Activated B cell treated with CpG ODN at 0.5 μM for 24 hours (primary cell): ENCODE data around the gene SCFD2. TPM values are rescaled to one million over a fixed set of nuclear protein-coding genes. Genes with fewer than 3 reads are reported as not detected.

Experiments
- ATAC-seq: fragments of 200-7000 bp; cut with Tn5 transposase; one replicate; pipeline ENCODE4 v1.10.0; 2021; ENCODE audit warnings: low read depth, mild to moderate bottlenecking, moderate library complexity
- CTCF ChIA-PET: fragments of 350-600 bp; sonication (Branson Sonifier 250); formaldehyde crosslinking; loops from one replicate; lab custom pipeline; 2021; ENCODE audit warnings: antibody characterized with exemption; lab: Charles Lee
- POLR2A ChIA-PET: fragments of 350-600 bp; sonication (Branson Sonifier 250); formaldehyde crosslinking; loops from one replicate; lab custom pipeline; 2021; ENCODE audit warnings: antibody characterized with exemption; lab: Charles Lee
- DNase-seq: peaks from one replicate; pipeline ENCODE4 v3.0.0; 2022
- H3K27ac Mint-ChIP-seq: one replicate; pipeline ENCODE4 v1.8.0; 2020; ENCODE audit warnings: mixed read lengths
- H3K27me3 Mint-ChIP-seq: one replicate; pipeline ENCODE4 v1.8.0; 2021; ENCODE audit warnings: mixed read lengths
- H3K36me3 Mint-ChIP-seq: one replicate; pipeline ENCODE4 v1.8.0; 2021; ENCODE audit warnings: low read depth, mixed read lengths
- H3K4me1 Mint-ChIP-seq: one replicate; pipeline ENCODE4 v1.8.0; 2021; ENCODE audit warnings: mixed read lengths
- H3K4me3 Mint-ChIP-seq: one replicate; pipeline ENCODE4 v1.8.0; 2020; ENCODE audit warnings: mild to moderate bottlenecking, mixed read lengths
- H3K9me3 Mint-ChIP-seq: one replicate; pipeline ENCODE4 v1.8.0; 2020; ENCODE audit warnings: mixed read lengths
- intact Hi-C: fragments of 100-400 bp; cut with micrococcal nuclease; formaldehyde crosslinking; loops from one replicate; pipeline ENCODE4 v1.15.1; 2024
- total RNA-seq: library from RNA; stranded (reverse); gene quantifications from 2 replicates; pipeline ENCODE4 v1.2.3, GENCODE V29; 2022
- TF ChIP-seq, protein P1 (sequence below): fragments of 200-600 bp; IDR thresholded peaks from one replicate; pipeline ENCODE4 v1.8.0; 2022; ENCODE audit warnings: antibody characterized with exemption, mild to moderate bottlenecking

The SCFD2 gene
- total RNA-seq, 1 donor from 2014 or later = 46.6 TPM

DNA sequence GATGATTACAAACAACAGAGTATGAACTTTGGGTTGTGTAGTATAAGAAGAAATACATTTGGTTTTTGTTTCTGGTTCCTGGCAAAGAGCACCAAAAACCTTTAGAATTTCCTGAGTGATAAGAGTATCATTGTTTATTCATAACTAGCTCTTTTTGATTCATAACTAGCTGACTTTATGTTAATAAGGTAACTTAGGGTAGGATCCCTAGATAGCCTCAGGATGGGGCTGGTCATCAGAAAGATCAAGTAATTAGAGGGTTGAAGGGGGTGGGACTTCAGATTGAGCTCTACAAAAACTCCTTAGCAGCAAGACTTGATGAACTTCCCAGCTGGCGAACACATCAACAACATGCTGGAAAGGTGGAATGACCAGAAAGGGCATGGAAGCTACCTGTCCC, 166.5 kb downstream of the SCFD2 start:
- DNase-seq (no peak), ATAC-seq (no peak)
- Mint-ChIP-seq H3K9me3 (no peaks in the 10 kb centered on the region), H3K4me3 (no peak overlapping the region), H3K27me3 (no peaks in the 10 kb centered on the region), H3K4me1 (no peaks in the 10 kb centered on the region), H3K36me3 (peaks cover 8% of the 10 kb centered on the region), H3K27ac (no peak overlapping the region)
- intact Hi-C loops = loop anchor here (5.0 to 10.0 kb wide), 3 partner anchors 235 to 655 kb away; no protein-coding TSS in a partner anchor
- ChIA-PET CTCF (interaction anchor here (0.8 to 1.5 kb wide), 3 partner anchors 606 to 1035 kb away, joined by 3 to 8 read pairs (median 3); no protein-coding TSS in a partner anchor), POLR2A (no interaction called here)
- TF ChIP-seq, protein P1, sequence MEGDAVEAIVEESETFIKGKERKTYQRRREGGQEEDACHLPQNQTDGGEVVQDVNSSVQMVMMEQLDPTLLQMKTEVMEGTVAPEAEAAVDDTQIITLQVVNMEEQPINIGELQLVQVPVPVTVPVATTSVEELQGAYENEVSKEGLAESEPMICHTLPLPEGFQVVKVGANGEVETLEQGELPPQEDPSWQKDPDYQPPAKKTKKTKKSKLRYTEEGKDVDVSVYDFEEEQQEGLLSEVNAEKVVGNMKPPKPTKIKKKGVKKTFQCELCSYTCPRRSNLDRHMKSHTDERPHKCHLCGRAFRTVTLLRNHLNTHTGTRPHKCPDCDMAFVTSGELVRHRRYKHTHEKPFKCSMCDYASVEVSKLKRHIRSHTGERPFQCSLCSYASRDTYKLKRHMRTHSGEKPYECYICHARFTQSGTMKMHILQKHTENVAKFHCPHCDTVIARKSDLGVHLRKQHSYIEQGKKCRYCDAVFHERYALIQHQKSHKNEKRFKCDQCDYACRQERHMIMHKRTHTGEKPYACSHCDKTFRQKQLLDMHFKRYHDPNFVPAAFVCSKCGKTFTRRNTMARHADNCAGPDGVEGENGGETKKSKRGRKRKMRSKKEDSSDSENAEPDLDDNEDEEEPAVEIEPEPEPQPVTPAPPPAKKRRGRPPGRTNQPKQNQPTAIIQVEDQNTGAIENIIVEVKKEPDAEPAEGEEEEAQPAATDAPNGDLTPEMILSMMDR = no peak

DNA sequence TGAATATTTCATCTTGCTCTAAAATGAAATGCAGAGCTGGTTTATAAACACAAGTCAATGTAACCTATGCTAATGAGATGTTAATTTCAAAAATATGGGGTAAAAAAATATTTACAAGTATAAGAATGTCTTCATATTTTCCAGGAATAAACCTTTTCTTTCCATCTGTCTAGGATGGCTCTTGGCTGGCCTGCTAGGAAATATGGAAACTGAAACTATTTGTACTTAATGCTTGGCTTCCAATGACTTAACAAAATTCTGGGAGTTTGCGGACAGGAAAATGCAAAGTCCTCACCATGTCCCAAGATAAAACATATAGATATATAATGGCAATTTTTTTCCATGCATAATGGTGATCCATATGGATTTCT, 168.1 kb downstream of the SCFD2 start:
- TF ChIP-seq, protein P1 = no peak
- H3K9me3 Mint-ChIP-seq = no peaks in the 10 kb centered on the region
- ChIA-PET CTCF (interaction anchor here (1.0 to 1.4 kb wide), 2 partner anchors 607 to 1036 kb away, joined by 3 to 7 read pairs; no protein-coding TSS in a partner anchor), POLR2A (interaction anchor here (0.6 to 0.7 kb wide), 2 partner anchors 10 to 509 kb away, joined by 3 to 5 read pairs; no protein-coding TSS in a partner anchor)
- DNase-seq = no peak
- intact Hi-C loops = loop anchor here (1.0 to 10.0 kb wide), 9 partner anchors 237 to 1037 kb away; no protein-coding TSS in a partner anchor
- no peak overlapping the region for H3K4me3 Mint-ChIP-seq
- no peak overlapping the region for H3K27ac Mint-ChIP-seq
- H3K4me1 Mint-ChIP-seq = no peaks in the 10 kb centered on the region
- H3K36me3 Mint-ChIP-seq = no peaks in the 10 kb centered on the region
- no peak for ATAC-seq
- no peaks in the 10 kb centered on the region for H3K27me3 Mint-ChIP-seq

DNA sequence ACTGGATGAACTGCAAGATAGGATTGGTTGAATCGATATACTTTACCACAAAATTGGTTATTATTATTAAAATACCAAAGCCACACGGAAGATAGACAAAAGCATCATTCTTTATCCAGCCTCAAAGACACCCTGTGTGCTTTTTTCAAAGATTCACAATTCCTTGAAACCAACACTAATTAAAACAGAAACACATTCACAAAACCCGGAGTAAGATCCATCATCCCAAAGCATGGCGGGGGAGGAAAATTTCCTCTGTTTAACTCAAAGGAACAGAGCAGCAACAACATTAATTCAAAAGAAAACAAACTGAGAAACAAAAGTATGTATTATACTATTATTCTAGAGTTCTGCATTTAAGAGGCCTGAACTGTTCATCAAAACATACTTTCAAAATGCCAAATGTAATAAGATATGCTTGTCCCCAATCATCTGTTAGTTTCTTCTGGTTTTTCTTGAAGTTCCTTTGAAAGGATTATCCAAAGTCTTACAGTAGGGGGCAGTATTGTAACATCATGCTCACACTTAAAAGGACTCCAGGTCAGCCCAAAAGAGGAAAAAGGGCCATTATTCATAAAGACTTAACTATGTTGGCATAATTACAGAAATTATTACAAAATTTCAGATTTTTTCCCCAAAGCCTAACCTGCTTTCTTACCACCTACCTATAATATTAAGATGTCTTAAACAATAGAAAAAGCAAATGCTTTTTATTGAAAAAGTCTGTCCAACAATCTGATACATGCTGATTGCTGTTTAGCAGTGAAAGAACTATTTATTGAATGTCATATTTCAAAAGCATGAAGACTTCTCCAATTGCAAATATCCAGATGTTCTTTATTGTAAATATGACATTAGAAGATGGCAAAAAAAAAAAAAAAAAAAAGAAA, 168.7 kb downstream of the SCFD2 start:
- Mint-ChIP-seq H3K9me3 (no peaks in the 10 kb centered on the region), H3K27ac (no peak overlapping the region), H3K4me1 (peaks cover under 1% of the 10 kb centered on the region), H3K36me3 (no peaks in the 10 kb centered on the region), H3K4me3 (no peak overlapping the region), H3K27me3 (no peaks in the 10 kb centered on the region)
- TF ChIP-seq, protein P1 = no peak
- ATAC-seq (no peak), DNase-seq (no peak)
- intact Hi-C loops = loop anchor here (1.0 to 10.0 kb wide), 9 partner anchors 238 to 1037 kb away; no protein-coding TSS in a partner anchor
- ChIA-PET POLR2A (interaction anchor here (0.6 to 0.7 kb wide), 2 partner anchors 11 to 509 kb away, joined by 3 to 5 read pairs; no protein-coding TSS in a partner anchor), CTCF (interaction anchor here (0.7 to 2.0 kb wide), 4 partner anchors 608 to 1037 kb away, joined by 3 to 8 read pairs (median 5); no protein-coding TSS in a partner anchor)

DNA sequence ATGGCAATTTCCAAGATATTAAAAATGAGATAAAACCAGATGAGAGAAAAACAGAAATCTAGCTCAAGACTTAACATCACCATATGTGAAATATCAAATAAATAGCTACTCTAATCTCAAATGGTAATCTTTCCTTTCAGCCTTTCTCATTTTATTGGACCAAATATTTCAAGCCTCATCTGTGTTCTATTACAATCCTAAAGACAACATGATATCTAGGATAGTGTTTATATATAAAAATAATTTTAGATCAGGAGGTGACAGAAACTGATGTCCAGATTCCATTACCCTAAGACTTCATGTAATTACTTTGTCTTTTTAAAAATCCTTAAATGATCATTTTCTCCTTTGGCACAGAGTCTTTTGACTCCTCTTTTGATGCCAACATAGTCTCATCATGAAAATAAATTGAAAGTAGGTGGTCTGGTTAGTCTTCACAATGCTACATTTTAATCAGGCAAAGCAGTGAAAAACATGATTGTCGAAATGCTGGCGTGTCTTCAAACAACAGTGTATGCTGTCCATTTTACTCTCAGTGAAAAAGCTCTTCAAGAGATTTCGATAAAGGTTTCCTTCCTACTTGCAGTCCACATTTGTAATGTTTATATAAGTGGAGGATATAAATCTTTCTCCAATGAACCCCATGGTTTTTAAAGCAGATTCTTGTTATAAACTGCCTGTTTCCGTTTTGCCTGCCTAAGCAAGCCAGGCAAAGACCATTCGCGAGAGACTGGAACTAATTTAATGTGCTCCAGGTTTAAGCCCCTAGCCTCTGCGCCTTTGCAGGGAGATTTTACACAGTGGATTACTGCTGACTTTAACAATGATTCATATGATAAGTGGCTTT, 169.8 kb downstream of the SCFD2 start:
- no peak overlapping the region for H3K4me3 Mint-ChIP-seq
- intact Hi-C loops = loop anchor here (5.0 to 10.0 kb wide), 3 partner anchors 239 to 651 kb away; no protein-coding TSS in a partner anchor
- ChIA-PET CTCF (interaction anchor here (0.7 to 2.0 kb wide), 6 partner anchors 10 to 1038 kb away, joined by 3 to 8 read pairs (median 4); no protein-coding TSS in a partner anchor), POLR2A (no interaction called here)
- DNase-seq (no peak), ATAC-seq (no peak)
- no peaks in the 10 kb centered on the region for H3K27me3 Mint-ChIP-seq
- no peaks in the 10 kb centered on the region for H3K36me3 Mint-ChIP-seq
- TF ChIP-seq, protein P1 = no peak
- H3K9me3 Mint-ChIP-seq = no peaks in the 10 kb centered on the region
- peaks cover 4% of the 10 kb centered on the region for H3K4me1 Mint-ChIP-seq
- no peak overlapping the region for H3K27ac Mint-ChIP-seq
